BE2C (cell line): Measurements from ENCODE around the gene ENPP6.
"Not testable (repeated sequence)": the region's sequence is repeated elsewhere in the genome, so short reads cannot be mapped to it uniquely, and the experiment has no call there.

Experiments
- DNase-seq: peaks from one replicate; pipeline ENCODE4 v3.0.0-alpha.2; 2020
- H3K27me3 ChIP-seq: fragments of 250-450 bp; sonication (Bioruptor Pico); 2 replicates; pipeline ENCODE4 v1.5.1; 2020; ENCODE audit warnings: mild to moderate bottlenecking
- H3K36me3 ChIP-seq: fragments of 250-450 bp; sonication (Bioruptor Pico); 2 replicates; pipeline ENCODE4 v1.5.1; 2020; ENCODE audit warnings: mild to moderate bottlenecking
- H3K4me1 ChIP-seq: fragments of 250-450 bp; sonication (Bioruptor Pico); 2 replicates; pipeline ENCODE4 v1.5.1; 2020
- H3K4me3 ChIP-seq: 2 replicates; pipeline ENCODE4 v1.5.1; 2011; ENCODE audit warnings: low read depth, low read length
- H3K9me3 ChIP-seq: fragments of 250-450 bp; sonication (Bioruptor Pico); 2 replicates; pipeline ENCODE4 v1.5.1; 2020
- TF ChIP-seq, protein P1 (sequence below): IDR thresholded peaks from 2 replicates; pipeline ENCODE4 v1.5.1; 2012; ENCODE audit warnings: mild to moderate bottlenecking, low read depth, low read length

ENPP6 gene

DNA sequence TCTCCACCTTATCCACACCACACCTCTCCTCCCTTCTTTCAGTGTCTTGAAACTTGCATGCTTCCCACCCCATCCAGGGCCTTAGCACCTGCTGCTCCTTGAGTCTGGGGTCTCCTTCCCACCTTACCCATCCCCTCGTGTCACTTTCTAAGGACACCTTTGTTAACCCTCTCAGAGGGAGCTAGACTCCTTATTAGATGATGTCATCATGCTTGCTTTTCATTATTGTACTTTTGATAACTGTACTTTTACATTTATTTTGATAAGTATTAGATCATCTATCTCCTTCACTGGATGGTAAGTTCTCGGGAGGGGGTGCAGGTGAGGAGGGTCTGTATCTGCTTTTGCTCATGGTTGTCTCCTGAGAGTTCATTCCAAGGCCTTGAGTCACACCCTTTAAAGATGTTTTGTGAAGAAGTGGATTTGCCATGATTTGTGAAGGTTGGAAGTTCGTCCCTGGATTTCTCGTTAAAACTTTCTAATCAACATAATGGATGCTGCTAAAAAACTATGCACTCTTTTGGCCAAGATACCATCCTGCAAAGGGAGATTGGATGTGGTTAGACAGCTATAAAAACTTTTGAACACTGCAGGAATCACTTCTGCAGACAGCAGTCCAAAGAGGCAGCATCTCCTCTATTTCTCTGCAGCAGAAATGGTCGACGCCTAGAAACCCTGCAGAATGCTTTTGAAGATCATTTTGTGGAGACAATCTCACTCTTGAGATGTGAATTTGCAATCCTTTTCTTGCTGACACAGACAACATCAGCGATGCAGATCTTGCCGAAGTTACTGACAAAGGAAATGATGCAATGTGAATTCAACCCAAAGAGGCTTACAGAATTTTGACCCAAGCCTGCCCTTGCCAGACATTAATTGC lies 69.6 kb downstream of the ENPP6 start:
- no peak for DNase-seq
- Histone ChIP-seq H3K4me1 (no peaks in the 10 kb centered on the region), H3K36me3 (no peaks in the 10 kb centered on the region), H3K4me3 (no peak overlapping the region), H3K9me3 (no peaks in the 10 kb centered on the region), H3K27me3 (no peaks in the 10 kb centered on the region)
- TF ChIP-seq, protein P1, sequence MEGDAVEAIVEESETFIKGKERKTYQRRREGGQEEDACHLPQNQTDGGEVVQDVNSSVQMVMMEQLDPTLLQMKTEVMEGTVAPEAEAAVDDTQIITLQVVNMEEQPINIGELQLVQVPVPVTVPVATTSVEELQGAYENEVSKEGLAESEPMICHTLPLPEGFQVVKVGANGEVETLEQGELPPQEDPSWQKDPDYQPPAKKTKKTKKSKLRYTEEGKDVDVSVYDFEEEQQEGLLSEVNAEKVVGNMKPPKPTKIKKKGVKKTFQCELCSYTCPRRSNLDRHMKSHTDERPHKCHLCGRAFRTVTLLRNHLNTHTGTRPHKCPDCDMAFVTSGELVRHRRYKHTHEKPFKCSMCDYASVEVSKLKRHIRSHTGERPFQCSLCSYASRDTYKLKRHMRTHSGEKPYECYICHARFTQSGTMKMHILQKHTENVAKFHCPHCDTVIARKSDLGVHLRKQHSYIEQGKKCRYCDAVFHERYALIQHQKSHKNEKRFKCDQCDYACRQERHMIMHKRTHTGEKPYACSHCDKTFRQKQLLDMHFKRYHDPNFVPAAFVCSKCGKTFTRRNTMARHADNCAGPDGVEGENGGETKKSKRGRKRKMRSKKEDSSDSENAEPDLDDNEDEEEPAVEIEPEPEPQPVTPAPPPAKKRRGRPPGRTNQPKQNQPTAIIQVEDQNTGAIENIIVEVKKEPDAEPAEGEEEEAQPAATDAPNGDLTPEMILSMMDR, result no peak

DNA sequence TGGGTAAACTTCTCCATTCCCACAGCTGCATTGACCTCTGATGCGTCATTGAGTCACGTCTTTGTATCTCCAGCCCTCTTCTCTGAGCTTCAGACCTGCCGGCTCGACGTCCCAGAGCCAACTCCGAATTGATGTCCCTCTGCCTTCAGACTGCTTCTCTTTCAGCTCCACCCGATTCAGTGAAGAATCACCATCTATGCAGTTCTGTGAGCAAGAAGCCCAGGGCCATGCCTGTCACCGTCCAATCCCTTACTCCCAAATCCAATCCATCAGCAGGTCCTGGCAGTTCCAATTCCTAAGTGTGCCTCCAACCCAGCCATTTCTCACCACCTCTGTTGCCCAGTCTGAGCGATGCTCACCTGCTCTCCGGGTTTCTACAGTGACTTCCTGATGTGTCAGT lies 70.7 kb downstream of the ENPP6 start:
- Histone ChIP-seq H3K27me3 (no peaks in the 10 kb centered on the region), H3K4me1 (no peaks in the 10 kb centered on the region), H3K4me3 (no peak overlapping the region), H3K36me3 (no peaks in the 10 kb centered on the region), H3K9me3 (no peaks in the 10 kb centered on the region)
- DNase-seq, result no peak
- TF ChIP-seq, protein P1, result no peak

DNA sequence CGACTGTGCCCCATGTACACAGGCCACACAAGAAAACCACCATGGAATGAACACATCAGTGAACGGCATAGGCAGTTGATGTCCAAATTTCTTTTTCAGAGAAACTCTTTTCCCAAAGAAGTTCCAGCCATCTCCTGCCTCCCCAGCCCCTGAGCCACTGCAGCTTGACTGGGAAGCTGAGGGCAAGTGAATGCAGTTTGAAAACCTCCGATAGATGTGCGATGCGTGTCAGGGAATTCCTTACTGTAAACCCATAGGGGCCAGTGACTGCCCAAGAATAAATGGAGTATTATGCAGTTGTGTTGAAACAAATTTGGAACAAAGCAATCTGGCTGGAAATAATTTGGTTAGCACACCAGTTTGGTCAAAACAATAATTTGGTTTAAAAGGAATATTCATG lies 72.1 kb downstream of the ENPP6 start:
- H3K36me3 ChIP-seq, result no peaks in the 10 kb centered on the region
- no peaks in the 10 kb centered on the region for H3K9me3 ChIP-seq
- no peaks in the 10 kb centered on the region for H3K27me3 ChIP-seq
- DNase-seq, result no peak
- TF ChIP-seq, protein P1, result no peak
- H3K4me1 ChIP-seq, result no peaks in the 10 kb centered on the region
- no peak overlapping the region for H3K4me3 ChIP-seq

GRCh38 chr4:184143770-184144564 lies 73.7 kb downstream of the ENPP6 start:
- DNase-seq, result no peak
- no peaks in the 10 kb centered on the region for H3K27me3 ChIP-seq
- no peaks in the 10 kb centered on the region for H3K4me1 ChIP-seq
- no peak overlapping the region for H3K4me3 ChIP-seq
- no peaks in the 10 kb centered on the region for H3K9me3 ChIP-seq
- TF ChIP-seq, protein P1, result no peak; the same call in 1 of the 2 replicates
- no peaks in the 10 kb centered on the region for H3K36me3 ChIP-seq

- TF ChIP-seq, protein P1, result no peak
- no peaks in the 10 kb centered on the region for H3K4me1 ChIP-seq
- no peaks in the 10 kb centered on the region for H3K9me3 ChIP-seq
- no peak overlapping the region for H3K4me3 ChIP-seq
- DNase-seq, result no peak
- H3K27me3 ChIP-seq, result no peaks in the 10 kb centered on the region
- H3K36me3 ChIP-seq, result no peaks in the 10 kb centered on the region
Observed at GRCh38 chr4:184142121-184143000, 75.3 kb downstream of the ENPP6 start.

- not testable (repeated sequence) for H3K4me3 ChIP-seq, H3K36me3 ChIP-seq, DNase-seq, H3K4me1 ChIP-seq, H3K9me3 ChIP-seq, H3K27me3 ChIP-seq
Observed at GRCh38 chr4:184140901-184141300, 76.8 kb downstream of the ENPP6 start.
